CD4-positive, alpha-beta T cell (primary cell): Measurements from ENCODE around the gene RNF169. TPM values are rescaled to one million over a fixed set of nuclear protein-coding genes. Genes with fewer than 3 reads are reported as not detected.

Experiments used
- ATAC-seq: fragments of 200-7000 bp; cut with Tn5 transposase; one replicate; pipeline ENCODE4 v1.10.0; 2022; ENCODE audit warnings: mild to moderate bottlenecking; ENCODE audit not compliant: poor library complexity
- CTCF ChIA-PET: fragments of 350-600 bp; sonication (Branson Sonifier 250); formaldehyde crosslinking; loops from one replicate; lab custom pipeline; 2021; ENCODE audit warnings: antibody characterized with exemption, inconsistent platforms; lab: Charles Lee
- POLR2A ChIA-PET: fragments of 350-600 bp; sonication (Branson Sonifier 250); formaldehyde crosslinking; loops from one replicate; lab custom pipeline; 2021; ENCODE audit warnings: antibody characterized with exemption, inconsistent platforms; lab: Charles Lee
- DNase-seq, 14 experiments: peaks; one replicate each; pipeline ENCODE4 v3.0.0-alpha.2; 2013 to 2020; ENCODE audit warnings: mixed read lengths in 2 of 14
- H3K27ac ChIP-seq, 2 donors: one replicate each; pipeline versions ENCODE4 v1.5.1 to v1.7.0; 2013; ENCODE audit warnings: low read length in 2 of 2, low read depth in 1 of 2, mild to moderate bottlenecking in 1 of 2
- H3K27me3 ChIP-seq, 2 experiments: 1 replicate in 1 of 2; 2 replicates in 1 of 2; pipeline versions ENCODE4 v1.6.1 to v1.7.0; 2013; ENCODE audit warnings: low read length in 2 of 2, control low read depth in 1 of 2, mild to moderate bottlenecking in 1 of 2, moderate library complexity in 1 of 2; ENCODE audit not compliant: insufficient read depth in 2 of 2, control insufficient read depth in 1 of 2
- H3K36me3 ChIP-seq: one replicate; pipeline ENCODE4 v1.6.1; 2013; ENCODE audit warnings: low read length, control low read depth; ENCODE audit not compliant: insufficient read depth
- H3K4me1 ChIP-seq: one replicate; pipeline ENCODE4 v1.6.1; 2013; ENCODE audit warnings: low read length, control low read depth; ENCODE audit not compliant: insufficient read depth
- H3K4me3 ChIP-seq: one replicate; pipeline ENCODE4 v1.5.1; 2013; ENCODE audit warnings: mild to moderate bottlenecking, low read length, moderate library complexity
- H3K9me3 ChIP-seq, 2 experiments: 1 replicate in 1 of 2; 2 replicates in 1 of 2; pipeline versions ENCODE4 v1.6.1 to v1.7.0; 2013; ENCODE audit warnings: low read length in 2 of 2, mild to moderate bottlenecking in 2 of 2, control low read depth in 1 of 2, moderate library complexity in 1 of 2; ENCODE audit not compliant: control insufficient read depth in 1 of 2, insufficient read depth in 1 of 2
- H3K27ac Mint-ChIP-seq: one replicate; pipeline ENCODE4 v1.8.0; 2020; ENCODE audit warnings: mixed read lengths
- H3K27me3 Mint-ChIP-seq: one replicate; pipeline ENCODE4 v1.8.0; 2021; ENCODE audit warnings: mixed read lengths
- H3K36me3 Mint-ChIP-seq: one replicate; pipeline ENCODE4 v1.8.0; 2021; ENCODE audit warnings: low read depth, mixed read lengths
- H3K4me1 Mint-ChIP-seq: one replicate; pipeline ENCODE4 v1.8.0; 2021; ENCODE audit warnings: low read depth, mixed read lengths
- H3K4me3 Mint-ChIP-seq: one replicate; pipeline ENCODE4 v1.8.0; 2020; ENCODE audit warnings: mild to moderate bottlenecking, mixed read lengths
- H3K9me3 Mint-ChIP-seq: one replicate; pipeline ENCODE4 v1.8.0; 2020; ENCODE audit warnings: mixed read lengths
- intact Hi-C, 2 experiments: fragments of 100-400 bp; cut with DNase I in 1 of 2; cut with micrococcal nuclease in 1 of 2; formaldehyde crosslinking; loops; one replicate each; pipeline versions ENCODE4 v1.15.1 to v1.9.0; 2023 to 2025; cut with DNase I, micrococcal nuclease
- total RNA-seq, 174 experiments: library from RNA in 2 of 174; stranded (reverse) in 2 of 174; gene quantifications; one replicate each; pipeline ENCODE4 v1.2.3 and lab custom pipeline; 2021 to 2026
- TF ChIP-seq, protein P1 (sequence below): fragments of 200-600 bp; IDR thresholded peaks from one replicate; pipeline ENCODE4 v1.8.0; 2022; ENCODE audit warnings: antibody characterized with exemption, mild to moderate bottlenecking

Gene RNF169
- total RNA-seq, 2 experiments from 2014 or later: 15.2 to 15.5 TPM

- H3K4me1 ChIP-seq: peaks cover 27% of the 10 kb centered on the region
Measured at GRCh38 chr11:74780248-74781005, 31.8 kb downstream of the RNF169 start.

DNA sequence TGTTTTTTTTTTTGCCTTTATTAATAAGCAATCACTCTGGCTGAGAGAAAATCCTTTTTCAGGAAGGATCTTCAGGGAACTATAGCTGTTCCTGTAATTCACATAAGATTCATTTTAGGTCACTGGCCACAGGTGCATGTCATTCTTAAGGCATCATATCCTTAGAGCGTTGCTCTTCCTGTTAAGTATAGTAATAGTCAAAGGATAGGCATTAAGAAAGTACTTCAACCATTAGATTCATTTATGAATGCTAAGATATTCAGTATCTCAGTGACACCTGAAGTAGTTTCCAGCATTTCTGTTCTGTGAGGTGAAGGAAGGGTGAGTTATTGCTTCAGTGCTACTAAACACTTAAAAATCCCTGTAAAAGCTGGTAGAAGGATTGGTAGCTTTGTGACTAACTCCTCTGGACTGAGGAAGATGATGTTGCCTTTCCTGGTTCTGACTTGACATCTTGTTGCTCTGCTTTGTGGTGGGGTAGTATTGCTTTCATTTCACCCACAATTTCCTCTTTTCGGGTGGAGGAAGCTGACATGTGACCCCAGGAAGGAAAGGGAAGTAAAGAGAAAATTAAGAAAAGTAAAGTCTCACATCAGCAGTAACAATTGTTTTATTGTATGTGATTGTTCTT lies 34.7 kb downstream of the RNF169 start:
- H3K9me3 ChIP-seq: no peaks in the 10 kb centered on the region

More at GRCh38 chr11:74780248-74781005, 31.8 kb downstream of the RNF169 start:
- intact Hi-C loops: no loop called here
- DNase-seq (no peak), ATAC-seq (no peak)
- Histone ChIP-seq H3K36me3 (no peaks in the 10 kb centered on the region), H3K9me3 (no peaks in the 10 kb centered on the region), H3K27ac (no peak overlapping the region), H3K4me3 (no peak overlapping the region), H3K27me3 (no peaks in the 10 kb centered on the region)
- Mint-ChIP-seq H3K9me3 (no peaks in the 10 kb centered on the region), H3K4me1 (peaks cover 17% of the 10 kb centered on the region), H3K27ac (no peak overlapping the region), H3K27me3 (no peaks in the 10 kb centered on the region), H3K4me3 (no peak overlapping the region), H3K36me3 (no peaks in the 10 kb centered on the region)
- ChIA-PET CTCF (no interaction called here), POLR2A (no interaction called here)
- TF ChIP-seq, protein P1, sequence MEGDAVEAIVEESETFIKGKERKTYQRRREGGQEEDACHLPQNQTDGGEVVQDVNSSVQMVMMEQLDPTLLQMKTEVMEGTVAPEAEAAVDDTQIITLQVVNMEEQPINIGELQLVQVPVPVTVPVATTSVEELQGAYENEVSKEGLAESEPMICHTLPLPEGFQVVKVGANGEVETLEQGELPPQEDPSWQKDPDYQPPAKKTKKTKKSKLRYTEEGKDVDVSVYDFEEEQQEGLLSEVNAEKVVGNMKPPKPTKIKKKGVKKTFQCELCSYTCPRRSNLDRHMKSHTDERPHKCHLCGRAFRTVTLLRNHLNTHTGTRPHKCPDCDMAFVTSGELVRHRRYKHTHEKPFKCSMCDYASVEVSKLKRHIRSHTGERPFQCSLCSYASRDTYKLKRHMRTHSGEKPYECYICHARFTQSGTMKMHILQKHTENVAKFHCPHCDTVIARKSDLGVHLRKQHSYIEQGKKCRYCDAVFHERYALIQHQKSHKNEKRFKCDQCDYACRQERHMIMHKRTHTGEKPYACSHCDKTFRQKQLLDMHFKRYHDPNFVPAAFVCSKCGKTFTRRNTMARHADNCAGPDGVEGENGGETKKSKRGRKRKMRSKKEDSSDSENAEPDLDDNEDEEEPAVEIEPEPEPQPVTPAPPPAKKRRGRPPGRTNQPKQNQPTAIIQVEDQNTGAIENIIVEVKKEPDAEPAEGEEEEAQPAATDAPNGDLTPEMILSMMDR: no peak

GRCh38 chr11:74784234-74784633 lies 35.6 kb downstream of the RNF169 start:
- intact Hi-C loops: no loop called here
- ATAC-seq (no peak), DNase-seq (peak in 2 of 14 experiments; percentile 14 to 19)
- TF ChIP-seq, protein P1: no peak
- Histone ChIP-seq H3K27ac (peak overlapping the region in 1 of 2 donors; percentile 43), H3K9me3 (no peaks in the 10 kb centered on the region), H3K4me1 (peaks cover 24% of the 10 kb centered on the region), H3K27me3 (no peaks in the 10 kb centered on the region), H3K36me3 (no peaks in the 10 kb centered on the region), H3K4me3 (no peak overlapping the region)
- peaks cover 12% of the 10 kb centered on the region for H3K4me1 Mint-ChIP-seq
- no peaks in the 10 kb centered on the region for H3K9me3 Mint-ChIP-seq
- no peaks in the 10 kb centered on the region for H3K27me3 Mint-ChIP-seq
- peak overlapping the region; percentile 3 for H3K4me3 Mint-ChIP-seq
- H3K27ac Mint-ChIP-seq: peak overlapping the region; percentile 19
- H3K36me3 Mint-ChIP-seq: peaks cover 8% of the 10 kb centered on the region
- CTCF ChIA-PET: interaction anchor here (1.1 kb wide), 1 partner anchor 47 kb away, joined by 3 read pairs; no protein-coding TSS in a partner anchor
- POLR2A ChIA-PET: interaction anchor here (1.4 to 1.5 kb wide), 2 partner anchors 34 to 36 kb away, joined by 4 to 5 read pairs; partner anchors contain the start of gene RNF169

More for the DNA sequence above, 34.7 kb downstream of the RNF169 start:
- POLR2A ChIA-PET: interaction anchor here (1.4 to 1.5 kb wide), 2 partner anchors 33 to 35 kb away, joined by 4 to 5 read pairs; partner anchors contain the start of gene RNF169
- Mint-ChIP-seq H3K4me1 (peaks cover 12% of the 10 kb centered on the region), H3K36me3 (peaks cover 8% of the 10 kb centered on the region), H3K9me3 (no peaks in the 10 kb centered on the region), H3K27me3 (no peaks in the 10 kb centered on the region), H3K4me3 (peak overlapping the region; percentile 56), H3K27ac (peak overlapping the region; percentile 58)
- no peaks in the 10 kb centered on the region for H3K27me3 ChIP-seq
- H3K27ac ChIP-seq: peak overlapping the region in 1 of 2 donors; percentile 50
- intact Hi-C loops: no loop called here
- peaks cover 27% of the 10 kb centered on the region for H3K4me1 ChIP-seq
- H3K36me3 ChIP-seq: no peaks in the 10 kb centered on the region
- peak in 5 of 14 experiments; percentile 3 to 86 (median 66) for DNase-seq
- TF ChIP-seq, protein P1: no peak
- ATAC-seq: peak; percentile 73
- CTCF ChIA-PET: no interaction called here
- H3K4me3 ChIP-seq: peak overlapping the region; percentile 11
